ENCODE results near the gene RCL1.

RCL1 gene

DNA sequence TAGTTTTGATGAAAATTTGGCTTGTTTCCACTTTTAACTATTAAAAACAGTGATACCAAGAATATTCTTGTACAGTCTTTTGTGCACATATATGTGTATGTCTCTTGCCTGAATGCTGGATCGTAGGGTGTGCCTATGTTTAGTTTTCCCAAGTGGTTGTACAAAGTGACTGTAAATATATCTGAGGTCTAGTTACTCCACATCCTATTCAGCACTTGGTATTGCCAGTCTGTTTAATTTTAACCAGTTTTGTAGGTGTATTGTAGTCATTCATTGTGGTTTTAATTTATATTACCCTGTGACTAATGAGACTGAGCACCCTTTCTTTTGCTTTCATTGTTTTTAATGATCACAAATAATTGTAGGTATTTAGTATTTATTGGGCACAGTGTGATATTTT, 17.8 kb downstream of the RCL1 start:
- no peaks in the 10 kb centered on the region for H3F3A ChIP-seq (ENCODE audit: insufficient read depth, low read length)
- no peak overlapping the region for H2AFZ ChIP-seq (ENCODE audit: low read length)
- peaks cover 27% of the 10 kb centered on the region for H3K4me1 ChIP-seq (ENCODE audit: insufficient read depth, low read length, severe bottlenecking)
- H3K27me3 ChIP-seq (ENCODE audit: insufficient read depth, low read length) = no peaks in the 10 kb centered on the region
- H3K36me3 ChIP-seq (ENCODE audit: insufficient read depth, low read length) = peaks cover 8% of the 10 kb centered on the region; the same call in 1 of the 2 replicates
- H3K9me2 ChIP-seq (ENCODE audit: low read depth, low read length) = no peaks in the 10 kb centered on the region
- TF ChIP-seq EZH2 (IDR thresholded peaks at IDR 0.05; ENCODE audit: borderline replicate concordance, low read length) = no peak
- TF ChIP-seq, protein P1, sequence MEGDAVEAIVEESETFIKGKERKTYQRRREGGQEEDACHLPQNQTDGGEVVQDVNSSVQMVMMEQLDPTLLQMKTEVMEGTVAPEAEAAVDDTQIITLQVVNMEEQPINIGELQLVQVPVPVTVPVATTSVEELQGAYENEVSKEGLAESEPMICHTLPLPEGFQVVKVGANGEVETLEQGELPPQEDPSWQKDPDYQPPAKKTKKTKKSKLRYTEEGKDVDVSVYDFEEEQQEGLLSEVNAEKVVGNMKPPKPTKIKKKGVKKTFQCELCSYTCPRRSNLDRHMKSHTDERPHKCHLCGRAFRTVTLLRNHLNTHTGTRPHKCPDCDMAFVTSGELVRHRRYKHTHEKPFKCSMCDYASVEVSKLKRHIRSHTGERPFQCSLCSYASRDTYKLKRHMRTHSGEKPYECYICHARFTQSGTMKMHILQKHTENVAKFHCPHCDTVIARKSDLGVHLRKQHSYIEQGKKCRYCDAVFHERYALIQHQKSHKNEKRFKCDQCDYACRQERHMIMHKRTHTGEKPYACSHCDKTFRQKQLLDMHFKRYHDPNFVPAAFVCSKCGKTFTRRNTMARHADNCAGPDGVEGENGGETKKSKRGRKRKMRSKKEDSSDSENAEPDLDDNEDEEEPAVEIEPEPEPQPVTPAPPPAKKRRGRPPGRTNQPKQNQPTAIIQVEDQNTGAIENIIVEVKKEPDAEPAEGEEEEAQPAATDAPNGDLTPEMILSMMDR (IDR thresholded peaks at IDR 0.05; ENCODE audit: low read length) = no peak
- H4K20me1 ChIP-seq (ENCODE audit: insufficient read depth, low read length) = no peaks in the 10 kb centered on the region
- H3K9me3 ChIP-seq (ENCODE audit: low read length) = peaks cover 12% of the 10 kb centered on the region
- H3K4me3 ChIP-seq (ENCODE audit: low read depth, low read length, poor library complexity, severe bottlenecking) = no peak overlapping the region
- H3K27ac ChIP-seq (ENCODE audit: low read depth, low read length, poor library complexity, severe bottlenecking) = no peak overlapping the region
- H3K4me2 ChIP-seq (ENCODE audit: low read length) = no peak overlapping the region
- peaks cover 88% of the 10 kb centered on the region for H3K79me2 ChIP-seq (ENCODE audit: insufficient read depth, low read length)
- H3K9ac ChIP-seq (ENCODE audit: low read length) = no peak overlapping the region

DNA sequence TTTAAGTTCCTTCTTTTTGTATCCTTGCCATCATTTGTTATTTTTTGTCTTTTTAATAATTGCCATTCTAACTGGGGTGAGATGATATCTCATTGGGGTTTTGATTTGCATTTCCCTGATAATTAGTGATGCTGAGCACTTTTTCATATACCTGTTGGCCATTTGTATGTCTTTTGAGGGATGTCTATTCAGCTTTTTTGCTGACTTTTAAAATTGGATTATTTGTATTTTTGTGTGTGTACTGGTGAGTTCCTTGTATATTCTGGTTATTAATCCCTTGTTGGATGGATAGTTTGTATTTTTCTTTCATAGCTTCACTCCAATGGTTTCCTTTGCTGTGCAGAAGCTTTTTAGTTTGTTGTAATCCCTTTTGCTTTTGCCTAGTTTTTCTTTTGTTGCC, 19.1 kb downstream of the RCL1 start:
- no peak for TF ChIP-seq EZH2 (IDR thresholded peaks at IDR 0.05; ENCODE audit: borderline replicate concordance, low read length)
- TF ChIP-seq, protein P1 (IDR thresholded peaks at IDR 0.05; ENCODE audit: low read length) = no peak
- Histone ChIP-seq H3K27me3 (ENCODE audit: insufficient read depth, low read length) (no peaks in the 10 kb centered on the region), H3K4me3 (ENCODE audit: low read depth, low read length, poor library complexity, severe bottlenecking) (no peak overlapping the region), H4K20me1 (ENCODE audit: insufficient read depth, low read length) (no peaks in the 10 kb centered on the region), H3K4me2 (ENCODE audit: low read length) (no peak overlapping the region), H3K9me2 (ENCODE audit: low read depth, low read length) (no peaks in the 10 kb centered on the region), H3K4me1 (ENCODE audit: insufficient read depth, low read length, severe bottlenecking) (peaks cover 29% of the 10 kb centered on the region), H2AFZ (ENCODE audit: low read length) (no peak overlapping the region), H3K9me3 (ENCODE audit: low read length) (peaks cover 8% of the 10 kb centered on the region), H3K27ac (ENCODE audit: low read depth, low read length, poor library complexity, severe bottlenecking) (no peak overlapping the region), H3K36me3 (ENCODE audit: insufficient read depth, low read length) (peaks cover 8% of the 10 kb centered on the region; the same call in 1 of the 2 replicates), H3K79me2 (ENCODE audit: insufficient read depth, low read length) (peaks cover 87% of the 10 kb centered on the region), H3F3A (ENCODE audit: insufficient read depth, low read length) (no peaks in the 10 kb centered on the region), H3K9ac (ENCODE audit: low read length) (no peak overlapping the region)

DNA sequence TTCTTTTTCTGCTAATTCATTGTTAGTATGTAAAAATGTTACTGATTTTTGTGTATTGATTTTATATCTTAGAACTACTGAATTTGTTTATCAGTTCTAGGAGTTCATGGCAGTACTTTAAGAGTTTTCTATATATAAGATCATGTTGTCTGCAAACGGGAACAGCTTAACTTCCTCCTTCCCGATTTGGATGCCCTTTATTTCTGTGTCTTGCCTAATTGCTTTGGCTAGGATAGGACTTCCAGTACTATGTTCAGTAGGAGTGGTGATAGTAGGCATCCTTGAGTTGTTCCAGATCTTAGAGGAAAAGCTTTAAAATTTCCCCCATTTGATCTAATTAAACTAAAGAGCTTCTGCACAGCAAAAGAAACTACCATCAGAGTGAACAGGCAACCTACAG, 20.1 kb downstream of the RCL1 start:
- no peak for TF ChIP-seq EZH2 (IDR thresholded peaks at IDR 0.05; ENCODE audit: borderline replicate concordance, low read length)
- TF ChIP-seq, protein P1 (IDR thresholded peaks at IDR 0.05; ENCODE audit: low read length) = no peak
- no peaks in the 10 kb centered on the region for H4K20me1 ChIP-seq (ENCODE audit: insufficient read depth, low read length)
- H3K4me1 ChIP-seq (ENCODE audit: insufficient read depth, low read length, severe bottlenecking) = peaks cover 29% of the 10 kb centered on the region
- H3K4me2 ChIP-seq (ENCODE audit: low read length) = peak overlapping the region; percentile 27; the same call in 1 of the 2 replicates
- H3K9me2 ChIP-seq (ENCODE audit: low read depth, low read length) = no peaks in the 10 kb centered on the region
- H3F3A ChIP-seq (ENCODE audit: insufficient read depth, low read length) = no peaks in the 10 kb centered on the region
- peaks cover 1% of the 10 kb centered on the region; the same call in 1 of the 2 replicates for H3K9me3 ChIP-seq (ENCODE audit: low read length)
- H3K36me3 ChIP-seq (ENCODE audit: insufficient read depth, low read length) = peaks cover 5% of the 10 kb centered on the region; the same call in 1 of the 2 replicates
- peak overlapping the region; percentile 28 for H3K27ac ChIP-seq (ENCODE audit: low read depth, low read length, poor library complexity, severe bottlenecking)
- H3K79me2 ChIP-seq (ENCODE audit: insufficient read depth, low read length) = peaks cover 87% of the 10 kb centered on the region
- H2AFZ ChIP-seq (ENCODE audit: low read length) = no peak overlapping the region
- H3K9ac ChIP-seq (ENCODE audit: low read length) = no peak overlapping the region
- no peaks in the 10 kb centered on the region for H3K27me3 ChIP-seq (ENCODE audit: insufficient read depth, low read length)
- H3K4me3 ChIP-seq (ENCODE audit: low read depth, low read length, poor library complexity, severe bottlenecking) = peak overlapping the region; percentile 7
